BLaER1 treated with 17β-estradiol and CSF1 and Interleukin-3, amounts not matched to agents 10 nM and 100 nM (cell line): ENCODE measurements around the gene DCAF6.

Experiments
- H3K27ac ChIP-seq, 11 experiments: shearing (Covaris generic); formaldehyde crosslinking; 2 replicates each; pipeline ENCODE4 v1.8.1; 2022
- H3K27me3 ChIP-seq, 11 experiments: shearing (Covaris generic); formaldehyde crosslinking; 2 replicates each; pipeline ENCODE4 v1.8.1; 2022
- H3K36me3 ChIP-seq, 11 experiments: shearing (Covaris generic); formaldehyde crosslinking; 2 replicates each; pipeline ENCODE4 v1.8.1; 2022
- H3K4me1 ChIP-seq, 10 experiments: shearing (Covaris generic); formaldehyde crosslinking; 2 replicates each; pipeline ENCODE4 v1.8.1; 2022
- H3K4me2 ChIP-seq, 11 experiments: shearing (Covaris generic); formaldehyde crosslinking; 2 replicates each; pipeline ENCODE4 v1.8.1; 2022
- H3K4me3 ChIP-seq, 10 experiments: shearing (Covaris generic); formaldehyde crosslinking; 2 replicates each; pipeline ENCODE4 v1.8.1; 2022
- H3K9ac ChIP-seq, 11 experiments: shearing (Covaris generic); formaldehyde crosslinking; 2 replicates each; pipeline ENCODE4 v1.8.1; 2022
- H3K9me3 ChIP-seq, 11 experiments: shearing (Covaris generic); formaldehyde crosslinking; replicated peaks in 1 of 11; 2 replicates each; pipeline ENCODE4 v1.8.1; 2022
- H4K20me1 ChIP-seq, 11 experiments: shearing (Covaris generic); formaldehyde crosslinking; 2 replicates each; pipeline ENCODE4 v1.8.1; 2022
- Cebpa-rat ChIP-seq, 11 experiments: shearing (Covaris generic); IDR thresholded peaks; 2 replicates each; pipeline ENCODE4 v1.8.1; 2022

DCAF6 gene

GRCh38 chr1:167929725-167930124 is 6.8 kb upstream of the DCAF6 start:
- TF ChIP-seq Cebpa-rat (IDR thresholded peaks at IDR 0.05), result no peak
- H3K9me3 ChIP-seq, result no peaks in the 10 kb centered on the region
- H3K4me3 ChIP-seq, result no peak overlapping the region
- H3K9ac ChIP-seq, result no peak overlapping the region
- H3K36me3 ChIP-seq, result no peaks in the 10 kb centered on the region
- no peak overlapping the region for H3K27ac ChIP-seq
- H3K27me3 ChIP-seq, result no peaks in the 10 kb centered on the region
- H3K4me1 ChIP-seq, result peaks cover 11 to 25% (median 13%) of the 10 kb centered on the region in 10 experiments; a peak in 19 of 20 replicates
- H4K20me1 ChIP-seq, result no peaks in the 10 kb centered on the region; a peak in 2 of 22 replicates
- no peak overlapping the region for H3K4me2 ChIP-seq

GRCh38 chr1:167933788-167934187 is 2.7 kb upstream of the DCAF6 start:
- Histone ChIP-seq H3K27ac (no peak overlapping the region), H3K4me1 (peaks cover 18 to 33% (median 28%) of the 10 kb centered on the region in 10 experiments), H3K9ac (peak overlapping the region in 7 of 11 experiments; percentile 92 to 97 (median 94); a peak in 9 of 22 replicates)

GRCh38 chr1:167934426-167935215 is 1.9 kb upstream of the DCAF6 start:
- Histone ChIP-seq H3K27ac (peak overlapping the region; percentile 85 to 99 (median 96); a peak in 20 of 22 replicates), H4K20me1 (peaks cover 0 to 20% (median 0%) of the 10 kb centered on the region in 11 experiments; a peak in 8 of 22 replicates), H3K4me2 (peak overlapping the region; percentile 83 to 98 (median 88)), H3K4me3 (peak overlapping the region; percentile 83 to 100 (median 91)), H3K9ac (peak overlapping the region; percentile 84 to 97 (median 93)), H3K4me1 (peaks cover 18 to 40% (median 30%) of the 10 kb centered on the region in 10 experiments), H3K36me3 (no peaks in the 10 kb centered on the region), H3K9me3 (no peaks in the 10 kb centered on the region), H3K27me3 (no peaks in the 10 kb centered on the region)
- no peak for TF ChIP-seq Cebpa-rat (IDR thresholded peaks at IDR 0.05)

More at GRCh38 chr1:167933788-167934187, 2.7 kb upstream of the DCAF6 start:
- H3K36me3 ChIP-seq, result no peaks in the 10 kb centered on the region
- no peak for TF ChIP-seq Cebpa-rat (IDR thresholded peaks at IDR 0.05)
- peak overlapping the region in 4 of 10 experiments; percentile 10 to 100 (median 90); a peak in 3 of 20 replicates for H3K4me3 ChIP-seq
- H3K4me2 ChIP-seq, result peak overlapping the region; percentile 83 to 98 (median 88)
- H3K9me3 ChIP-seq, result no peaks in the 10 kb centered on the region
- H3K27me3 ChIP-seq, result no peaks in the 10 kb centered on the region
- peaks cover 0 to 12% (median 0%) of the 10 kb centered on the region in 11 experiments; a peak in 7 of 22 replicates for H4K20me1 ChIP-seq

- peak overlapping the region; percentile 83 to 100 (median 91) for H3K4me3 ChIP-seq
- peaks cover 18 to 40% (median 30%) of the 10 kb centered on the region in 10 experiments for H3K4me1 ChIP-seq
- no peaks in the 10 kb centered on the region for H3K36me3 ChIP-seq
- H4K20me1 ChIP-seq, result peaks cover 0 to 26% (median 0%) of the 10 kb centered on the region in 11 experiments; a peak in 8 of 22 replicates
- peak overlapping the region; percentile 83 to 98 (median 88) for H3K4me2 ChIP-seq
- peak overlapping the region; percentile 85 to 99 (median 96) for H3K27ac ChIP-seq
- no peaks in the 10 kb centered on the region for H3K9me3 ChIP-seq
- no peak for TF ChIP-seq Cebpa-rat (IDR thresholded peaks at IDR 0.05)
- H3K9ac ChIP-seq, result peak overlapping the region; percentile 84 to 97 (median 93)
- no peaks in the 10 kb centered on the region for H3K27me3 ChIP-seq
These were observed 1.0 kb upstream of the DCAF6 start for GRCh38 chr1:167935216-167936067.

GRCh38 chr1:167936930-167937708 is 636 bp downstream of the DCAF6 start, which contains the start of gene MPC2:
MPC2 (minus strand) TSS chr1:167937072; CDS start chr1:167935841, 1,231 bp downstream.
- Histone ChIP-seq H3K9ac (peak within 1 kb of the TSS; percentile 84 to 97 (median 93)), H3K9me3 (peaks cover 0 to 7% (median 4%) of the 10 kb centered on the region in 11 experiments; a peak in 12 of 22 replicates), H4K20me1 (peaks cover 0 to 43% (median 0%) of the 10 kb centered on the region in 11 experiments; a peak in 8 of 22 replicates), H3K27me3 (no peaks in the 10 kb centered on the region), H3K4me3 (peak within 1 kb of the TSS; percentile 83 to 100 (median 91)), H3K36me3 (peaks cover 5 to 9% (median 5%) of the 10 kb centered on the region in 11 experiments; a peak in 19 of 22 replicates), H3K4me1 (peaks cover 18 to 40% (median 30%) of the 10 kb centered on the region in 10 experiments), H3K27ac (peak within 1 kb of the TSS; percentile 85 to 99 (median 96)), H3K4me2 (peak within 1 kb of the TSS; percentile 66 to 98 (median 88))
- no peak for TF ChIP-seq Cebpa-rat (IDR thresholded peaks at IDR 0.05)

GRCh38 chr1:167937709-167938010 is 1.2 kb downstream of the DCAF6 start:
- Histone ChIP-seq H4K20me1 (peaks cover 0 to 48% (median 0%) of the 10 kb centered on the region in 11 experiments; a peak in 8 of 22 replicates), H3K9me3 (peaks cover 0 to 9% (median 7%) of the 10 kb centered on the region in 11 experiments; a peak in 17 of 22 replicates), H3K27ac (peak overlapping the region; percentile 85 to 99 (median 96)), H3K9ac (peak overlapping the region; percentile 84 to 97 (median 93)), H3K4me1 (peaks cover 18 to 40% (median 30%) of the 10 kb centered on the region in 10 experiments), H3K27me3 (no peaks in the 10 kb centered on the region), H3K36me3 (peaks cover 6 to 14% (median 8%) of the 10 kb centered on the region in 11 experiments; a peak in 19 of 22 replicates), H3K4me3 (peak overlapping the region; percentile 83 to 100 (median 91)), H3K4me2 (peak overlapping the region; percentile 66 to 98 (median 83))
- no peak for TF ChIP-seq Cebpa-rat (IDR thresholded peaks at IDR 0.05)

GRCh38 chr1:167938080-167938636 is 1.7 kb downstream of the DCAF6 start:
- Histone ChIP-seq H3K4me1 (peaks cover 18 to 39% (median 29%) of the 10 kb centered on the region in 10 experiments), H3K9me3 (peaks cover under 1 to 14% (median 12%) of the 10 kb centered on the region in 11 experiments; a peak in 19 of 22 replicates), H3K36me3 (peaks cover 6 to 19% (median 12%) of the 10 kb centered on the region in 11 experiments; a peak in 20 of 22 replicates), H3K9ac (peak overlapping the region; percentile 84 to 97 (median 93); a peak in 17 of 22 replicates), H3K27ac (peak overlapping the region in 9 of 11 experiments; percentile 85 to 99 (median 95); a peak in 9 of 22 replicates), H3K27me3 (no peaks in the 10 kb centered on the region), H3K4me3 (peak overlapping the region; percentile 83 to 100 (median 91); a peak in 19 of 20 replicates), H3K4me2 (peak overlapping the region; percentile 66 to 98 (median 83); a peak in 21 of 22 replicates), H4K20me1 (peaks cover 0 to 51% (median 0%) of the 10 kb centered on the region in 11 experiments; a peak in 8 of 22 replicates)
- no peak for TF ChIP-seq Cebpa-rat (IDR thresholded peaks at IDR 0.05)
